ENCODE results near the gene PPP2R5C.
A peak's percentile ranks its signal among the peaks of the same experiment; 100 is the strongest.

PPP2R5C gene

DNA sequence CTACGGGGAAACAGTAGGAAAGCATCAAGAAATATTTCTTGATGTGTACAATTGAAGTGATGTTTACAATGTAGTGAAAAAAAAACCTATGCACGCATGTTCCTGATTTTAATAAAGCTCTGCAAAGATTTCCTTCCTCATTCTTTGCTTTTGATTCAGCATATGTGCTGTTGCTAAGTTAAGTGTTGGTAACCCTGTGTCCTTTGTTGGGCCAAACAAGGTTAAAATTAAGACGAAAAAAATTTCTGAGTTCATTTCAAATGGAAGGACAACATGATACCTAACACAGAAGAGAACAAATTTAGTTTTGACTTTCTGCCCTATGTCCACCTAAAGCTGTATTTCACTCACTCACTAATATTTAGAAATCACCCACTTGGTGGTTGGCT, 62.8 kb downstream of the PPP2R5C start:
- Histone ChIP-seq H3K9me2 (replicated peaks; ENCODE audit: control insufficient read depth, low read length) (no peaks in the 10 kb centered on the region), H3K9me3 (ENCODE audit: control insufficient read depth, insufficient read depth, low read length) (peaks cover 4% of the 10 kb centered on the region; the same call in 1 of the 2 replicates), H3K4me3 (ENCODE audit: low read length) (peak overlapping the region; percentile 86), H3K79me2 (ENCODE audit: control insufficient read depth, low read length) (peaks cover 99% of the 10 kb centered on the region), H3K27me3 (ENCODE audit: control insufficient read depth, low read length) (no peaks in the 10 kb centered on the region), H3K36me3 (ENCODE audit: control insufficient read depth, low read length) (peaks cover 71% of the 10 kb centered on the region), H3K4me1 (ENCODE audit: control insufficient read depth, low read length) (peaks cover 89% of the 10 kb centered on the region), H3K27ac (ENCODE audit: low read depth, low read length) (peak overlapping the region; percentile 100), H4K20me1 (ENCODE audit: control insufficient read depth, insufficient read depth, low read depth, low read length) (peaks cover 12% of the 10 kb centered on the region; the same call in 1 of the 2 replicates), H3F3A (ENCODE audit: control insufficient read depth, insufficient read depth) (peaks cover 46% of the 10 kb centered on the region), H3K4me2 (ENCODE audit: low read length) (peak overlapping the region; percentile 100)
- no peak for TF ChIP-seq EZH2phosphoT487 (IDR thresholded peaks at IDR 0.05; ENCODE audit: borderline replicate concordance, low read length)
- TF ChIP-seq, protein P1, sequence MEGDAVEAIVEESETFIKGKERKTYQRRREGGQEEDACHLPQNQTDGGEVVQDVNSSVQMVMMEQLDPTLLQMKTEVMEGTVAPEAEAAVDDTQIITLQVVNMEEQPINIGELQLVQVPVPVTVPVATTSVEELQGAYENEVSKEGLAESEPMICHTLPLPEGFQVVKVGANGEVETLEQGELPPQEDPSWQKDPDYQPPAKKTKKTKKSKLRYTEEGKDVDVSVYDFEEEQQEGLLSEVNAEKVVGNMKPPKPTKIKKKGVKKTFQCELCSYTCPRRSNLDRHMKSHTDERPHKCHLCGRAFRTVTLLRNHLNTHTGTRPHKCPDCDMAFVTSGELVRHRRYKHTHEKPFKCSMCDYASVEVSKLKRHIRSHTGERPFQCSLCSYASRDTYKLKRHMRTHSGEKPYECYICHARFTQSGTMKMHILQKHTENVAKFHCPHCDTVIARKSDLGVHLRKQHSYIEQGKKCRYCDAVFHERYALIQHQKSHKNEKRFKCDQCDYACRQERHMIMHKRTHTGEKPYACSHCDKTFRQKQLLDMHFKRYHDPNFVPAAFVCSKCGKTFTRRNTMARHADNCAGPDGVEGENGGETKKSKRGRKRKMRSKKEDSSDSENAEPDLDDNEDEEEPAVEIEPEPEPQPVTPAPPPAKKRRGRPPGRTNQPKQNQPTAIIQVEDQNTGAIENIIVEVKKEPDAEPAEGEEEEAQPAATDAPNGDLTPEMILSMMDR (IDR thresholded peaks at IDR 0.05; ENCODE audit: low read depth, low read length, poor library complexity, severe bottlenecking) = no peak

- Histone ChIP-seq H3K4me3 (ENCODE audit: low read length) (peak overlapping the region; percentile 86), H4K20me1 (ENCODE audit: control insufficient read depth, insufficient read depth, low read depth, low read length) (peaks cover 15% of the 10 kb centered on the region; the same call in 1 of the 2 replicates), H3K36me3 (ENCODE audit: control insufficient read depth, low read length) (peaks cover 74% of the 10 kb centered on the region), H3K9me2 (replicated peaks; ENCODE audit: control insufficient read depth, low read length) (no peaks in the 10 kb centered on the region), H3K79me2 (ENCODE audit: control insufficient read depth, low read length) (peaks cover 99% of the 10 kb centered on the region), H3K27ac (ENCODE audit: low read depth, low read length) (peak overlapping the region; percentile 100), H3K4me1 (ENCODE audit: control insufficient read depth, low read length) (peaks cover 76% of the 10 kb centered on the region), H3K4me2 (ENCODE audit: low read length) (peak overlapping the region; percentile 100), H3K27me3 (ENCODE audit: control insufficient read depth, low read length) (no peaks in the 10 kb centered on the region), H3F3A (ENCODE audit: control insufficient read depth, insufficient read depth) (peaks cover 36% of the 10 kb centered on the region), H3K9me3 (ENCODE audit: control insufficient read depth, insufficient read depth, low read length) (peaks cover 4% of the 10 kb centered on the region; the same call in 1 of the 2 replicates)
- TF ChIP-seq, protein P1 (IDR thresholded peaks at IDR 0.05; ENCODE audit: low read depth, low read length, poor library complexity, severe bottlenecking) = no peak
- no peak for TF ChIP-seq EZH2phosphoT487 (IDR thresholded peaks at IDR 0.05; ENCODE audit: borderline replicate concordance, low read length)
Observed at GRCh38 chr14:101825797-101826196, 64.3 kb downstream of the PPP2R5C start.

DNA sequence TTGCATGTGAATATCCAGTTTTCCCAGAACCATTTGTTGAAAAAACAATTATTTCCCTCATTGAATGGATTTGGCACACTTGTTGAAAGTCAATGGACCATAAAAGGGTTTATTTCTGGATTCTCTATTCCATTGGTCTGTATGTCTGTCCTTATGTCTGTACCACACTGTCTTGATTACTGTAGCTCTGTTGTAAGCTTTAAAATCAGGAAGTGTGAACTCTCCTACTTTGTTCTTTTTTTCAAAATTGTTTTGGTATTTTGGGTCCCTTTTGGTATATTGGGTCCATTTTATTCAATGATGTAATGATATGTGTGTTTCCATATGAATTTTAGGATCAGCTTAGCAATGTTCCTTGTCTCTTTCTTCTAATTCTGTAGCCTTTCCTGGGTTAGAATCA, 64.8 kb downstream of the PPP2R5C start:
- peaks cover 74% of the 10 kb centered on the region for H3K4me1 ChIP-seq (ENCODE audit: control insufficient read depth, low read length)
- peak overlapping the region; percentile 100 for H3K27ac ChIP-seq (ENCODE audit: low read depth, low read length)
- H3K27me3 ChIP-seq (ENCODE audit: control insufficient read depth, low read length) = no peaks in the 10 kb centered on the region
- peak overlapping the region; percentile 100 for H3K4me2 ChIP-seq (ENCODE audit: low read length)
- H3K79me2 ChIP-seq (ENCODE audit: control insufficient read depth, low read length) = peaks cover 100% of the 10 kb centered on the region
- H3K4me3 ChIP-seq (ENCODE audit: low read length) = peak overlapping the region; percentile 86
- H3F3A ChIP-seq (ENCODE audit: control insufficient read depth, insufficient read depth) = peaks cover 36% of the 10 kb centered on the region
- H3K36me3 ChIP-seq (ENCODE audit: control insufficient read depth, low read length) = peaks cover 78% of the 10 kb centered on the region
- peaks cover 4% of the 10 kb centered on the region; the same call in 1 of the 2 replicates for H3K9me3 ChIP-seq (ENCODE audit: control insufficient read depth, insufficient read depth, low read length)
- TF ChIP-seq EZH2phosphoT487 (IDR thresholded peaks at IDR 0.05; ENCODE audit: borderline replicate concordance, low read length) = no peak
- TF ChIP-seq, protein P1 (IDR thresholded peaks at IDR 0.05; ENCODE audit: low read depth, low read length, poor library complexity, severe bottlenecking) = no peak
- H3K9me2 ChIP-seq (replicated peaks; ENCODE audit: control insufficient read depth, low read length) = no peaks in the 10 kb centered on the region
- peaks cover 16% of the 10 kb centered on the region; the same call in 1 of the 2 replicates for H4K20me1 ChIP-seq (ENCODE audit: control insufficient read depth, insufficient read depth, low read depth, low read length)

Data from DOHH2 (cell line).